Kidney glomerular epithelial cell (primary cell): ENCODE measurements around the gene AFF1.
A peak's percentile ranks its signal among the peaks of the same experiment; 100 is the strongest.
"Not testable (repeated sequence)": the region's sequence is repeated elsewhere in the genome, so short reads cannot be mapped to it uniquely, and the experiment has no call there.

Experiments
- DNase-seq: peaks from one replicate; lab custom pipeline; 2025; lab: John Stamatoyannopoulos, UW

The AFF1 gene

DNA sequence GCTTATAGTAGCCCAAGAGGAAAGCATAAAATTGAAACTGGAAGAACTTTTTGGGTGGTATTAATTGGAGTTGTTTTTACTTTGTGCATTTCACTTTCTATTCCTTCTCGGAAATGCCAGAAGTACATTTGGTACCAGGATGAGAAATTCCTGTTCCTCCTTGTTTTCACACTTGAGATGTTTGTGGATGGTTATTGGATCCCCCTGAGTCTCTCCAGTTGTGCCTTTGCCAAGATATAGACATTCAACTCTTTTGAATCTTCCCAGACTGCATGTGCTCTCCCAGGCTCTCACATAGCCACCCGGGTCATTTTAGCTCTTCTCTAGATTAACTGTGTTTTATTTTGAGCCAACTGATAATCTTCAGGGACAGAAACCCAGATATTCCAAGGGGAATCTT lies 120.5 kb downstream of the AFF1 start:
- no peak for DNase-seq

DNA sequence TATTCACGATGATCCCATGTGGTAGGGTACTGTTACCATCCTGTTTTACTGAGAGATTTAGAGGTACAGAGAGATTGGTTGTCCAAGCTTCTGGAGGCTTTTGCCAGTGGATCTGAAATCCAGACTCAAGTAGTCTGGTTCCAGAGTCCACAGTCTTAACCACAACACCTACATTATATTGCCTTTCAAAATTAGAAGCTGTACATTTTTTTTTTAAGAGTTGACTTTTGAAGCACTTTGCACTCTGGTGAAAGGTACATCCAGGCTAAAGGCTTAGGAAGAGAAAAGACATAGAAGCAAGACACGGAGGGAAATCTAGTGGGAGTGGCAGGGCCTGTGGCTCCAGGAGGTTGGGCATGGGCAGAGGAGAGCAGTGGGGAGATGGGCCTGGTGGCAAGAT lies 122.1 kb downstream of the AFF1 start:
- no peak for DNase-seq

DNA sequence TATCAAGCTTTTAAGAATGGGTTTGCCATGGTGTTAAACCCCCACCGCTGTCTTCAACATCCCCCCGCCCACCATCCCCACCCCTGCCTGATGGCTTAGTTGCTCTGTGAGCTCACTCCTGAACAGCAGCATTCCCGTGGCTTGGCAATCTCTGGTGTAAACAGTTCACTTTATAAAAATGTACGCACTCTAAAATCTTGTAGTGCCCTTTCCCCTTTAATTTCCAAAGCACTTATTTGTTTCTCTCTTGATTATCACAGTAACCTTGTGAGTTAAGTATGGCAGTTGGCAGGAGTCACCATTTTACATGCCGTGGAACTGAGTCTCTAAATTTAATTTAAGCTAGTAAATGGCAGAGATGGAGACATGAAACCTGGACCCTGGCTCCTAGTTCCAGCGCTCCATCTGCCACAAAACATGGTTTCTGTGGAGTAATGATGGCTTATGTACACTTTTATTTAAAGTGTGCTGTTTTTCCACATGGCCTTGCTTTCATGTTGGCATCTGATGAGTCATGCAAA lies 123.1 kb downstream of the AFF1 start:
- no peak for DNase-seq

DNA sequence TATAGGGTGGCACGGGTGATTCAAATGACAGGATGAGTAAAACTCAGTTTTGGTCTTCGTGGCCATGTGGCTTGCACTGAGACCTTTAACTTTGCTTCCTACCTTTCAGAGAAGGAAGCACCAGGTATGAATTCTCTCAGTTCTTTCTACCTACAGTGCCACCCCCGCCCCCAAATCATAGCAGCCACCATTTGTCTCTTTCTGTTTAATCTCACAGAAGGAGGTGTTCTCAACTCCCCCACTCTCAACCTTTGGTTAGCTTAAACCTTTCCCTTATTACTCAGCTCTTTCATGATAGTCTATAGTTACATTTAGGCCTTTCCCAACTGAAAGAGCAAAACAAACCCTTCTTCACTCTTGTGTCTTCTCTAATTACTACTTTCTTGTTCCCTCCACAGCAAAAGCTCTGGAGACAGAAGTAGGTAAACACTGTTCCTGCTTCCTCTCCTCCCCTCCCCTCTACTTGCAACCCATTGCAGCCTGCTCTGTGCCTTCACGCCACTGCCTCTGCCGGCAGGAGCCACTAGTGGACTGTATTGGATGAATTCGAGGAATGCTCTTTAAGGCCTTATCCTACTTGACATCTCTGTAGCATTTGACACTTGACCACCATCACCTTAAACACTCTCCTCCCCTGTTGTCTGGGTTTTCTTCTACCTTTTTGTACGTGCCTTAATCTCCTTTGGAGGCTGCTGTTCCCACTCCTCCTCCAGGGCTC lies 123.7 kb downstream of the AFF1 start:
- no peak for DNase-seq

DNA sequence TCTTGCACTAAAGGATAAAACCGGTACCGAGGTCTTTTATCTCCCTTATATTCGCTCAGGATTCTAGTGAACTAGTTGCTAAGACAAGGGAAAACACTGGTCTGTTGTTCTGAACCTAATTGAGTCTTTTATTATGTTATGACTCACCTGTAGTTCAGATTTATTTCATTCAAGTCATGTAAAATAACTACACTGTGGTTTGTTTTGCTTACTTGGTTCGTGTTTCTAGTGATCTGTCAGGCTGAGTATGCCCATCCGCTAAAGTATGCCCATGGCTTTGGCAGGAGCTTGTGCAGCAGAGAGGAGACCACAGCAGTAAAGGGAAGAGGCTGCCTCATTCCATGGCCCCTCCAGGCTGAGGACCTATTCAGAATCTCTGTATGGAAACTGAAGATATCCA lies 126.1 kb downstream of the AFF1 start:
- DNase-seq: peak; percentile 94

DNA sequence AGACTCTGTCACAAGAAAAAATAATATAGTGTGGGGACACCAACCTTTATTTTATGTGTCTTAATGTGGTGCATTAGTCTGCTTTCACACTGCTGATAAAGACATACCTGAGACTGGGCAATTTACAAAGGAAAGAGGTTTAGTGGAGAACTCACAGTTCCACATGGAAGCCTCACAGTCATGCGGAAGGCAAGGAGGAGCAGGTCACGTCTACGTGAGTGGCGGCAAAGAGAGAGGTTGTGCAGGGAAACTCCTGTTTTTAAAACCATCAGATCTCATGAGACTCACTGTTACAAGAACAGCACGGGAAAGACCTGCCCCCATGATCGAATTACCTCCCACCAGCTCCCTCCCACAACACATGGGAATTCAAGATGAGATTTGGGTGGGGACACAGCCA lies 130.2 kb downstream of the AFF1 start:
- no peak for DNase-seq

DNA sequence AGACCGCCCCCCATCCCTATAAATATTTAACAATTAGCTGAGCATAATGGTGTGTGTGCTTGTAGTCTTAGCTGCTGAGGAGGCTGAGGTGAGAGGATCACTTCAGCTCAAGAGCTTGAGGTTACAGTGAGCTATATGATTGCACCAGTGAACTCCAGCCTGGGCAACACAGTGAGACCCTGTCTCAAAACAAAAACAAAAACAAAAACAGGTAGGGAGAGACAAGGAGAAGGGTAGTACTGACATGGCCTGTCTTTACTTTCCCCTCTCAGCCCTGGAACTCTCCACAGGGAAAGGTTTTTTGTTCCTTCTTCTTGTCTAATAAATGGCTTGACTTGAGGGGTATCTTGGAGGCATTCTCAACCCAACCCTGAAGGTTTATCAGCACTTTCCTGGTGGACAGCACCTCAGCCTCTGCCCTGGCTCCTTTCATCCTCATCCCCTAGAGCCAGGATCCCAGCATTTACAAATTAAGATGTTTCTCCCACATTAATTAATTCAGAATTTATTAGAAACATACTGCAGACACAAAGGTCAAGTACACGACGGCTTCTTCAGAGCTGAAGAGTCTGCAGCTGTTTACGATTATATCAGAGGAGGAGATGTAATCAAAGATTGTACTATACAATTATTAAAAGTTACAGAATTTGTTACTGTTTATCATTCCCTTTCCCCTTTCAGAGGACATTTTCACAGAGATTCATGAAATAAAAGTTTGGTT lies 131.8 kb downstream of the AFF1 start:
- DNase-seq: no peak

DNA sequence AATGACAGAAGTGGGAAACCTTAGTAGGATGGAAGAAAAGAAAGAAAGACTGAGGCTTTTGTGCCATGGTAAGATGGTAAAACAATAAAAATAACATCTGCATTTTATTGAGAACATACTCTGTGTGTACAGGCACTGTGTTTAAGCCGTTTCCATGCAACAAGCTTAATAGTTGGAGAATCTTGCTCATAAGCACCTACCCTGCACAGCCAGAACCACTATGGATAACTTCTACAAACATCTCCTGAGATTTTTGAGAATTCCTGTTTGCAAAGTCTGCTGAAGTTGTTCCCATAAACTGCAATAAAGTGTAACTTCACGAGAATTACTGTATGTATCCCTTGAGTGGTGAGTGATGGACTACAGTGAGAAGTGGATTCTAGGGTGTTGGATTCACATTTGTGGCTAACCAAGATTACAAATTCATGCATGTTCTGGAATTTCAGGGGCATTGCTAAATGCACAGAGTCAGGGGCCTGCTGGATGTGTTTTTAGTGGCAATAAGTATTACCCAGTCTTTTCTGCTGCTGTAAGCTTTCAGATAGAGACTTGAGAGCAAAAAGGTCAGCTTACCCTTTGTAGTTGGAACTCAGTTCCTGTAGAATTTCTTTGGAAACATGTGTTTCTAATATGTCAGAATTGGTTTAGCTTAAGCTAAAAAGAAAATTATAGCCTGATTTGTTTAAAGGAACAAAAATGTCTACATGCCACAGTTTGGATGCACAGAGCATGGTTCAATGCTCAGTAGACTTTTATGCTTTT lies 132.5 kb downstream of the AFF1 start:
- no peak for DNase-seq

DNA sequence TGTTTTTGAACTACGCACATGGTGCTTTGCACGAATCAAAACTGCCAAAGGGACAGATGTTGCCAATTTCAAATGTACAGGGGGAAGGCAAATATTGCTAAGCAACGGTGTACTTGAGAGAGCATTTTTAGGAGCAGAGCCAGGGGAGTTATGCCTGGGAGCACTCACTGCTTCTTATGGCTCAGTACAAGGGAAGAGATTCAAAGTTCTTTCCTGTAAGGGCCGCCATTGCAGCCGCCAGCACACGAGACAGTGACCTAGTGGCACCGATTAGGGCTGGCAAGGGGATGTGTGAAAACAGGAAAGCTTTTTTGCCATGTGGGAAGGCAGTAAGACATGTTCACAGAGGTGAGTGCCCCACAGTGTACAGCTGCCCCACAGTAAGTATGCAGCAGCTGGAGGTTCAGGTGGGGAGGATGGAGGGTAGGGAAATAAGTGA lies 133.8 kb downstream of the AFF1 start:
- DNase-seq: no peak

DNA sequence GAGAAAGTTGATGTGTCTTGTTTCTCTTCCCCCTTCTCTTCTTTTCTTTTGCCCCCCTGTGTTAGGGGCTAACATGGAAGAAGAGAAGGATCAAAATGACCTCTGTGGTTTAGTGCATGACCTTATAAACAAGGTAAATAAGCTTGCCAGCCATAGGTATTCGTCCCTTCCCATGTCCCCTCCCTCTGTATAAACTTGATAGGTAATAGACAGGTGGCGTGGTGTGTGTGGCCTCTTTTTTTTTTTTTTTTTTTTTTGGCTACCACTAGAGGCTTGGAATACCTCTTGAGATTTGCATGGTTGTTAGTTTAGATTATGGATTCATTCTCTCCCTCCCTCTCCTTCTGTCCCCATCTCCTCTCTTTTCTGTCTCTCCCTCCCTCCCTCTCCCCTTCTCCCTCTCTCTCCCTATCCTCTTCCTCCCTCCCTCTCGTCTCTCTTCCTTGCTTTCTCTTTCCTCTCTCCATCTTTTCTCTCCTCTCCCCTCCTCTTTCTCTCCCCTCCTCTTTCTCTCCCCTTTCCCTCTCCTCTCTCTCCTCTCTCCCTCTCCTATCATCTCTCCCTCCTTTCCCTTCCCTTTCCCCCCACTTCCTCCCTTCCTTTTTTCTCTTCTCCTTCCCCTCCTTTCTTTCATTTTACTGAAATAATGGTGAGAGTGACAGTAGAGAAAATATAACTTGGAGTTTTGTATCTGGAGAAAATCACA lies 134.4 kb downstream of the AFF1 start:
- no peak for DNase-seq

DNA sequence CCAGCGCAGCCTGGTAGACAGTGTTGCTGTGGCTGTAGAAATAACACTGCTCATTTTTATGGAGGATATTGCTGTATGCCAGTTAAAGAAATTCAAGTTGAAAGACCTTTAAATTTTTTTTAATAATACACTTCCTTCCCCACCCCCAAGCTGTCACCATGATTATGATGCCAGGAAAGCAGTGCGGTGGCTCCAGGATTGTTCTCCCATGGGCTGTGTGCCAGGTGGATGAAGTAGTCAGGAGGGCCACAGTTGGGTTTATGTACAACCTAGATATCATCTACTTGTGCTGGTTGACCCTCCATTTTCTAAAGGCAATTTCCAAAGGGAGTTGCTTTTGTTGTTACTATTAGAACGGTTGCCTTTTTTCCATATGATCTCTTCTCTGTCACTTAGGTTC lies 136.6 kb downstream of the AFF1 start:
- no peak for DNase-seq

DNA sequence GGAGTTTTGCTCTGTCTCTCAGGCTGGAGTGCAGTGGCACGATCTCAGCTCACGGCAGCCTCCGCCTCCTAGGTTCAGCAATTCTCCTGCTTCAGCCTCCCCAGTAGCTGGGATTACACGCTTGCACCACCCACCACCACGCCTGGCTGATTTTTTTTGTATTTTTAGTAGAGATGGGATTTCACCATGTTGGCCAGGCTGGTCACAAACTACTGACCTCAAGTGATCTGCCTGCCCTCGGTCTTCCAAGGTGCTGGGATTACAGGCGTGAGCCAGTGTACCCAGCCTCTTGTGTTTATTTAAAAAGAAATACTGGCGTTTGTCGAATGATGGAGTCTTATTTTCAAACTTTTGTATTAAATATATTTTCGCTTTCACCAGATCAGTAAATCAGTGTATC lies 137.7 kb downstream of the AFF1 start:
- DNase-seq: not testable (repeated sequence)

DNA sequence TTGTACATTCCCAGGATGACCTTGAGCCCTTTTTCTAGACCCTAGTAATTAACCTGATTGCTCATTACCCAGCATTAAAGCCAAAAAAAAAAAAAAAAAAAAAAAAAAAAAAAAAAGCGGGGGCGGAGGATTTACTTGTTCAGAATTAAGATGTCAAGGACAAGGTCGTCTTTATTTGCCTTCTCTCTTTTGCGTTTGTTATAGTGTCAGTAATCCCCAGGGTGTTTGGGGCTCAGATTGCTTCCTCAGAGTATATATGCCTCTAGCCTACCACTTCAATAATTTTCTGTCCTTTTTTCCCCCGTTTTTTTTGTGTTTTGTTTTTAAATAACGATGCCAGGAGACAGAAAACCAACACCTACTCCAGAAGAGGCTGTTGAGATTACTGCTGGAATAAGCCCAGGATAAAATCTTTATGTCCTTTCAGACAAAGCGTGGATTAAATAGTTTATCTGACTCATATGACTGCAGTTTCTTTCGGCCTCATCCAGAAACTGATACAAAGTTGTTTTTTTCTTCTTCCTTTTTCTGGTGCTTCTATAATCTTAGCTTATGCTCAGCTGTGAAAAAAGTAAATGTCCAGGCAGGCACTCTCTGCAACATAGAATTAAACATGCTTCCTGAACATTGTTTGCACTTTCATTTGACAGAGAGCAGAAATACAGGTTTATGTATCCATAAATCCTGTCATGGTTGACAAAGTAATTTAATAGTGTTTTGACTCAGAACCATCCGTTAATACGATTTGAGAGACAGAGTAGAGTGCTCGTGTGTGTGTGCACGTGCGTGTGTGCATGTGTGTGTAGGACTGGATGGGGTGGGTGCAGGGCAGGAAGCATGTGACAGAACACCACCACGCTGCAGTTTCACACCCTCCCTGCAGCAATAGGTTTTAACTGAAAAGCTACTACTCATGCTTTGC lies 138.6 kb downstream of the AFF1 start:
- DNase-seq: no peak

DNA sequence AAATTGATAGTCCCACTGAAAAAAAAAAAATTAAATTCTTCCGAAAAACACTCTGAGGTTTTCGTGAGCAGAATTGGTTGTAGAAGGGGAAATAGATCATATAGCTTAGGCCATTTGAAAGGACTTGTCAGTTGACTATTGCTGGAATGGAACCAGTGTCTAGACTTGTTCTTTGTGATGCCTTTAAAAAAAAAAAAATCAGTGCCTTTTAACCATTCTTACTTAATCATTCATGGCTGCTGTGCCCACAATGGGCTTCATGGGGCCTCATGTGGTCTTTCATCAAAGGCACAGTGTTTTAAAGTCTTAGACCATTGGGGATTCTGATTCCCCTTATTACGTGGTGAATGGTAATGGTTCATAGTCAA lies 139.3 kb downstream of the AFF1 start:
- DNase-seq: no peak

DNA sequence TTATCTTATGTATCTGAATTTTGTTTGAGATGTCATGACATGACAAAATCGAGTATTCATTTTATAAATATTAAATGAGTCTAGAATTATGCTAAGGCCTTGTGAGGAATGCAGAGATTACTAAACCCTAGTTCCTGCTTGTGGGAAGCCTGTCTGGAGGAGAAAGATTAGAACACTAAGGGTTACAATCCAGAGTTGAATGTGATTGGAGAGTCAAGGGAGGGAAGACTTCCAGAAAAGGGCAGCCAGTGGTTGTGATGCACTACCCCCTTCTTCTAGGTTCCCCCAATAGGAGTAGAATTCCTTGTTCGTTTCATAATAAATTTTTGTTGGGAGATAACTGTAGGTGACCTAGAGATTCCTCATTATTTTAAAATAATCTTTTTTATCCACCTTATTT lies 141.1 kb downstream of the AFF1 start:
- no peak for DNase-seq

DNA sequence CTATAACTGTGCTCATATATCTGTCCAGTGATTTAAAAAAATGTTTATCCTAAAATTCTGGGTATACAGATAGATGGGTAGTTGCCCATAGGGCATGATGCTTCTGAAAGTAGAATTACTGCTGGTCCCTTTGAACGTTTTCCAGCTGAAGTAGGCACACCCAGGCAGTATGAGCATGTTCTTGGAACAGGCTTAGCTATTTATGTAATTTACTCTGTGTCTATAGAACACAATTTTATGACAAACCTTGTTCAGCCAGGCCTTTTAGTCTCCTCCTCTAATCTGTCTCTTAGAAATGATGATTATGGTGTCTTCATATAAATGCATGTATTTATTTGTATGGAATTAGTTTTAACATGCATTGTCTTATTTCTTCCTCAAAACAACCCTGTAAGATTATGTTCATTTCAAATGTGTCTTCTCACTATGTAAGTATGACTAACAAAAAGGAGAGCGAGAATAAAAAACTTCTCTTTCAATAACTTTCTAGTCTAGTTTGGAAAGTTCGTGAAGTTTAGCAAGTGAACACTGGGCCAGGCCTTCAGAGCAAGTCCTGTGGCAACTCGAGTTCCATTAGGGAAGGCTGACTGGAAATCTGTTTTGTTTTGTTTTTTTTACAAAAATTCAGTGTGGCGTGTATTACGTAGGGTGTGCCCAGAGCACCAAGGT lies 142.0 kb downstream of the AFF1 start:
- DNase-seq: no peak

DNA sequence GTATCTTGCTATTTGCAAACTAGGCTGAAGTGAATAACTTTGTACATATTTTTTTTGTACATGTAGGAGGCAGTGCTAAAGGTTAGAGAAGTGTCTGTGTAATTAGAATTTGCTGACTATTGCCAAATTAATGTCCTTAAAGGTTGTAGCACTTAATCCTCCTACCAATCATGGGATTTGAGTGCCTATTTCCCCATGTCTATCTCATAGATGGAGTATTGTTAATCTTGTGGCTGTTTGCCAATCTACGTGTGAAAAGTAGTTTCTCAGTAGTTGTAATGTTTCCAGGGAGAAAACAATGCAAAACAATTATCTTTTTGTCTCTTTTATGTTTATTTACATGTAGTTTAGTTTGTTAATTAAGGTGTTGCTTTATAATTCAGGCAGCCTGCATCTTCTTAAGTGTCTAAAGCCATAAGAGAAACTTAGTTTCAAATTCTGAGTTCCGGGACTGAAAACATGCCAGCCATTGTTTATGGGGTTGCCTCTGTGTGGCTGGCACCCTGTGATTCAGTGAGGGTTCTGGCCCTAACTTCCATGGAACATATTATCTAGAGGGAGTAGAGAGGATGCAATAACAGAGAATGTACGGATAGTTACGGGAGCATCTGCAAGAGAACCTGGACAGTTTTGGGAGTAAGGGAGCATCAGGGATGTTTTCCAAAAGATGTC lies 143.2 kb downstream of the AFF1 start:
- no peak for DNase-seq

DNA sequence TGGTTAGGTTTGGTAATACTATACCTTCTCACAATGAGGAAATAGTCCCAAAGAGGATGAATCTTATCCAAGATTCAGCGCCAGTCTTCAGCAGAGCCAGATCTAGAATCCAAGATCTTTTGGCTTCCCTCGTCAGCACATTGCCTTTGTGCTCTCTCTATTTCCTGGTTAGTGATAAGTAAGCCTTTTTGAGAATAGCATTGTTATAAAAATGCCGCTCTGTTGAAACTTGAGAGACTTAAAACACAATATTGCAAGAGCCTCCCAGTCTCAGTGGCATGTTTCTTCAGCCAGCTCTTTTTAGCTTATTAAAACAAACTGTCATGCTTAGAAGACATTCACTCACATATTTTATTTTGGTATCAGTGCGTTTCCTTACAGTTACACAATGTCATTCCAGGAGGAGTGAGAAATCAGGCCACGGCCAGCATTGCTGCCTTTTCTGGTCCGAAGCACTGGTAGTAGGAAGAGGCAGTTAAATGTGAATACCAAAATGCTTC lies 144.2 kb downstream of the AFF1 start:
- peak; percentile 50 for DNase-seq

DNA sequence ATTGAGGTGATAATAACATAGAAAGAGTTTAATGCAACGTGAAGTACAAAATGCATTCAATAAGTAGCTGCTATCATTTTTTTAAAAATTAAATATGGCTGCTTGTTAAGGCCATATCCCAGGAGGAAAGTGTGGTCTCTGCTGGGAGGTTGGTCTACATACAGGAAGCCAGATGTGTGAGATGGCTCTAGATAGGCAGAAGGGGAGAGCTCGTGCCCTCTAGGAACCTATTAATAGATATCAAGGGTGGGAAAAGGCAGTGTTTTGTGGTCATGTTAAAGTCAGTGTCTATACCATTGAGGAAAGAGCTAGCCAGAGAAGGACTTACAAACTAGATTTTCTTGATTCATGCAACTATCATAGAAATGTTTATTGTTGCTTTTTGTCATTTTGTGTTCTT lies 145.2 kb downstream of the AFF1 start:
- no peak for DNase-seq

DNA sequence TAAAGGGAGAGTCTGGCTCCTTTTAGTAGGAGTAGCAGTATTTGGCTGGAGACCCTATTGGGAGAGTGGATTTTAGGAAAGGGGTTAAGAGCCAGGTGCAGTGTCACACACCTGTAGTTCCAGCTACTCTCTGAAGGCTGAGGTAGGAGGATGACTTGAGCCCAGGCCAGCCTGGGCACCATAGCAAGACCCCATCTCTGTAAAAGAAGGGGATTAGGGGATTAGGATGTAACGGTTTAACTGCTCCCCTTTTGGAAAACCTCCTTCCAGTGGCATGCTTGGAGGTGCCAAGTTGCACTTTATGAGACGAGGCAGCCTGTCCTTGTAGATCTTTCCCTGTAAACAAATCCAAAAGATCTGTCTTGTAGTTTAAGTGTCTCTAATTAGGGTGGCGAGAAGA lies 145.7 kb downstream of the AFF1 start:
- no peak for DNase-seq
